Measurements from ENCODE around the gene SPECC1L.
"Not testable (repeated sequence)": the region's sequence is repeated elsewhere in the genome, so short reads cannot be mapped to it uniquely, and the experiment has no call there.

SPECC1L gene

GRCh38 chr22:24265734-24266133, 4.9 kb upstream of the SPECC1L start:
- peaks cover 5% of the 10 kb centered on the region for H3K4me1 ChIP-seq (ENCODE audit: control insufficient read depth, insufficient read depth, low read length)
- H3K27me3 ChIP-seq (replicated peaks; ENCODE audit: control insufficient read depth, insufficient read depth, low read length): no peaks in the 10 kb centered on the region
- no peaks in the 10 kb centered on the region for H3K9me3 ChIP-seq (ENCODE audit: control insufficient read depth, low read length)
- no peak overlapping the region for H3K4me3 ChIP-seq (ENCODE audit: low read length)
- H3K36me3 ChIP-seq (ENCODE audit: control insufficient read depth, insufficient read depth, low read length, severe bottlenecking): no peaks in the 10 kb centered on the region
- H3K9ac ChIP-seq (ENCODE audit: low read length): no peak overlapping the region
- peak; percentile 18 for DNase-seq (ENCODE audit: low read depth)

GRCh38 chr22:24266495-24266894, 4.1 kb upstream of the SPECC1L start:
- H3K9ac ChIP-seq (ENCODE audit: low read length); H3K4me1 ChIP-seq (ENCODE audit: control insufficient read depth, insufficient read depth, low read length); H3K9me3 ChIP-seq (ENCODE audit: control insufficient read depth, low read length); H3K36me3 ChIP-seq (ENCODE audit: control insufficient read depth, insufficient read depth, low read length, severe bottlenecking); H3K4me3 ChIP-seq (ENCODE audit: low read length); DNase-seq (ENCODE audit: low read depth); H3K27me3 ChIP-seq (replicated peaks; ENCODE audit: control insufficient read depth, insufficient read depth, low read length): not testable (repeated sequence)

GRCh38 chr22:24271386-24271854, 789 bp downstream of the SPECC1L start:
- no peaks in the 10 kb centered on the region for H3K9me3 ChIP-seq (ENCODE audit: control insufficient read depth, low read length)
- H3K27me3 ChIP-seq (replicated peaks; ENCODE audit: control insufficient read depth, insufficient read depth, low read length): no peaks in the 10 kb centered on the region
- H3K4me1 ChIP-seq (ENCODE audit: control insufficient read depth, insufficient read depth, low read length): peaks cover 27% of the 10 kb centered on the region
- peak; percentile 68 for DNase-seq (ENCODE audit: low read depth)
- H3K36me3 ChIP-seq (ENCODE audit: control insufficient read depth, insufficient read depth, low read length, severe bottlenecking): no peaks in the 10 kb centered on the region
- H3K9ac ChIP-seq (ENCODE audit: low read length): peak overlapping the region; percentile 99
- peak overlapping the region; percentile 99 for H3K4me3 ChIP-seq (ENCODE audit: low read length)

GRCh38 chr22:24273031-24273430, 2.4 kb downstream of the SPECC1L start:
- DNase-seq (ENCODE audit: low read depth); H3K27me3 ChIP-seq (replicated peaks; ENCODE audit: control insufficient read depth, insufficient read depth, low read length); H3K9ac ChIP-seq (ENCODE audit: low read length); H3K9me3 ChIP-seq (ENCODE audit: control insufficient read depth, low read length); H3K36me3 ChIP-seq (ENCODE audit: control insufficient read depth, insufficient read depth, low read length, severe bottlenecking): not testable (repeated sequence)
- Histone ChIP-seq H3K4me3 (ENCODE audit: low read length) (peak overlapping the region; percentile 99), H3K4me1 (ENCODE audit: control insufficient read depth, insufficient read depth, low read length) (peaks cover 27% of the 10 kb centered on the region)

- not testable (repeated sequence) for H3K9me3 ChIP-seq (ENCODE audit: control insufficient read depth, low read length); H3K27me3 ChIP-seq (replicated peaks; ENCODE audit: control insufficient read depth, insufficient read depth, low read length); DNase-seq (ENCODE audit: low read depth); H3K9ac ChIP-seq (ENCODE audit: low read length); H3K36me3 ChIP-seq (ENCODE audit: control insufficient read depth, insufficient read depth, low read length, severe bottlenecking); H3K4me3 ChIP-seq (ENCODE audit: low read length)
- peaks cover 27% of the 10 kb centered on the region for H3K4me1 ChIP-seq (ENCODE audit: control insufficient read depth, insufficient read depth, low read length)
Measured at GRCh38 chr22:24273906-24274305, 3.3 kb downstream of the SPECC1L start.

GRCh38 chr22:24274696-24275405, 4.2 kb downstream of the SPECC1L start:
- H3K36me3 ChIP-seq (ENCODE audit: control insufficient read depth, insufficient read depth, low read length, severe bottlenecking); H3K27me3 ChIP-seq (replicated peaks; ENCODE audit: control insufficient read depth, insufficient read depth, low read length); H3K4me3 ChIP-seq (ENCODE audit: low read length); H3K9ac ChIP-seq (ENCODE audit: low read length); DNase-seq (ENCODE audit: low read depth); H3K9me3 ChIP-seq (ENCODE audit: control insufficient read depth, low read length): not testable (repeated sequence)
- peaks cover 27% of the 10 kb centered on the region for H3K4me1 ChIP-seq (ENCODE audit: control insufficient read depth, insufficient read depth, low read length)

- H3K4me1 ChIP-seq (ENCODE audit: control insufficient read depth, insufficient read depth, low read length): peaks cover 13% of the 10 kb centered on the region
- not testable (repeated sequence) for DNase-seq (ENCODE audit: low read depth); H3K27me3 ChIP-seq (replicated peaks; ENCODE audit: control insufficient read depth, insufficient read depth, low read length); H3K9ac ChIP-seq (ENCODE audit: low read length); H3K9me3 ChIP-seq (ENCODE audit: control insufficient read depth, low read length); H3K36me3 ChIP-seq (ENCODE audit: control insufficient read depth, insufficient read depth, low read length, severe bottlenecking); H3K4me3 ChIP-seq (ENCODE audit: low read length)
Measured at GRCh38 chr22:24280363-24280762, 9.7 kb downstream of the SPECC1L start.

- Histone ChIP-seq H3K27me3 (replicated peaks; ENCODE audit: control insufficient read depth, insufficient read depth, low read length) (no peaks in the 10 kb centered on the region), H3K9me3 (ENCODE audit: control insufficient read depth, low read length) (no peaks in the 10 kb centered on the region), H3K4me1 (ENCODE audit: control insufficient read depth, insufficient read depth, low read length) (peaks cover 14% of the 10 kb centered on the region), H3K9ac (ENCODE audit: low read length) (no peak overlapping the region), H3K36me3 (ENCODE audit: control insufficient read depth, insufficient read depth, low read length, severe bottlenecking) (peaks cover 3% of the 10 kb centered on the region), H3K4me3 (ENCODE audit: low read length) (no peak overlapping the region)
- DNase-seq (ENCODE audit: low read depth): no peak
Measured at GRCh38 chr22:24282401-24282800, 11.8 kb downstream of the SPECC1L start.

GRCh38 chr22:24284747-24285203, 14.1 kb downstream of the SPECC1L start:
- peaks cover 30% of the 10 kb centered on the region for H3K4me1 ChIP-seq (ENCODE audit: control insufficient read depth, insufficient read depth, low read length)
- DNase-seq (ENCODE audit: low read depth): peak; percentile 52
- no peak overlapping the region for H3K4me3 ChIP-seq (ENCODE audit: low read length)

GRCh38 chr22:24285245-24285644, 14.6 kb downstream of the SPECC1L start:
- Histone ChIP-seq H3K36me3 (ENCODE audit: control insufficient read depth, insufficient read depth, low read length, severe bottlenecking) (no peaks in the 10 kb centered on the region), H3K27me3 (replicated peaks; ENCODE audit: control insufficient read depth, insufficient read depth, low read length) (no peaks in the 10 kb centered on the region), H3K4me3 (ENCODE audit: low read length) (no peak overlapping the region), H3K9me3 (ENCODE audit: control insufficient read depth, low read length) (no peaks in the 10 kb centered on the region), H3K4me1 (ENCODE audit: control insufficient read depth, insufficient read depth, low read length) (peaks cover 35% of the 10 kb centered on the region), H3K9ac (ENCODE audit: low read length) (no peak overlapping the region)
- DNase-seq (ENCODE audit: low read depth): peak; percentile 53

More at GRCh38 chr22:24284747-24285203, 14.1 kb downstream of the SPECC1L start:
- Histone ChIP-seq H3K9me3 (ENCODE audit: control insufficient read depth, low read length) (no peaks in the 10 kb centered on the region), H3K27me3 (replicated peaks; ENCODE audit: control insufficient read depth, insufficient read depth, low read length) (no peaks in the 10 kb centered on the region), H3K36me3 (ENCODE audit: control insufficient read depth, insufficient read depth, low read length, severe bottlenecking) (no peaks in the 10 kb centered on the region), H3K9ac (ENCODE audit: low read length) (no peak overlapping the region)

- H3K36me3 ChIP-seq (ENCODE audit: control insufficient read depth, insufficient read depth, low read length, severe bottlenecking); H3K9me3 ChIP-seq (ENCODE audit: control insufficient read depth, low read length); H3K9ac ChIP-seq (ENCODE audit: low read length); H3K27me3 ChIP-seq (replicated peaks; ENCODE audit: control insufficient read depth, insufficient read depth, low read length); H3K4me3 ChIP-seq (ENCODE audit: low read length); DNase-seq (ENCODE audit: low read depth): not testable (repeated sequence)
- peaks cover 55% of the 10 kb centered on the region for H3K4me1 ChIP-seq (ENCODE audit: control insufficient read depth, insufficient read depth, low read length)
Measured at GRCh38 chr22:24287212-24287611, 16.6 kb downstream of the SPECC1L start.

- not testable (repeated sequence) for H3K27me3 ChIP-seq (replicated peaks; ENCODE audit: control insufficient read depth, insufficient read depth, low read length); H3K9me3 ChIP-seq (ENCODE audit: control insufficient read depth, low read length); H3K9ac ChIP-seq (ENCODE audit: low read length); DNase-seq (ENCODE audit: low read depth); H3K36me3 ChIP-seq (ENCODE audit: control insufficient read depth, insufficient read depth, low read length, severe bottlenecking); H3K4me3 ChIP-seq (ENCODE audit: low read length)
- H3K4me1 ChIP-seq (ENCODE audit: control insufficient read depth, insufficient read depth, low read length): peaks cover 55% of the 10 kb centered on the region
Measured at GRCh38 chr22:24287801-24288200, 17.2 kb downstream of the SPECC1L start.
